Testis (tissue), 5 donors: Measurements from ENCODE around the gene IL10. TPM values are rescaled to one million over a fixed set of nuclear protein-coding genes. Genes with fewer than 3 reads are reported as not detected.
A peak's percentile ranks its signal among the peaks of the same experiment; 100 is the strongest.

Experiments
- DNase-seq: peaks from one replicate; pipeline ENCODE4 v3.0.0-alpha.2; 2019
- H3K27ac ChIP-seq, 2 donors: fragments of 200-600 bp; sonication (generic); one replicate each; pipeline ENCODE4 v1.5.1; 2019
- H3K27me3 ChIP-seq: fragments of 200-600 bp; sonication (generic); one replicate; pipeline ENCODE4 v1.5.1; 2019
- H3K36me3 ChIP-seq: fragments of 200-600 bp; sonication (generic); one replicate; pipeline ENCODE4 v1.5.1; 2017; ENCODE audit warnings: low read depth; ENCODE audit errors: missing control alignments
- H3K4me1 ChIP-seq: fragments of 200-600 bp; sonication (generic); one replicate; pipeline ENCODE4 v1.5.1; 2019
- H3K4me3 ChIP-seq, 2 donors: fragments of 200-600 bp; sonication (generic); one replicate each; pipeline ENCODE4 v1.5.1; 2017 to 2019
- H3K9me3 ChIP-seq: fragments of 200-600 bp; sonication (generic); one replicate; pipeline ENCODE4 v1.5.1; 2017
- POLR2A ChIP-seq: fragments of 450-650 bp; IDR thresholded peaks from one replicate; pipeline ENCODE4 v1.6.1; 2017; ENCODE audit warnings: antibody characterized with exemption, mild to moderate bottlenecking, moderate library complexity
- WGBS, 2 donors: methylation state at CpG; one replicate each; pipeline ENCODE4 v1.1.5; 2018; 5-methylcytosine and 5-hydroxymethylcytosine counted together
- intact Hi-C: fragments of 100-400 bp; cut with DNase I; formaldehyde crosslinking; loops from one replicate; pipeline ENCODE4 v1.15.1; 2023; ENCODE audit warnings: low total_unique reads
- long read RNA-seq, 2 donors: transcript quantifications; one replicate each; lab custom pipeline, GENCODE V29; 2026
- polyA plus RNA-seq: library from polyadenylated mRNA; stranded (reverse); fragments of 350-450 nt; fragmentation: Illumina TruSeq; extraction: RNeasy Lipid Tissue Mini Kit (QIAGEN cat#74804); gene quantifications from one replicate; pipeline ENCODE4 v1.2.3, GENCODE V29; 2014; ENCODE audit warnings: low read depth, low replicate concordance; ENCODE audit not compliant: insufficient read depth
- total RNA-seq, 2 donors: library from RNA; depleted of rRNA; stranded (reverse); fragments of >200 nt; gene quantifications; one replicate each; pipeline ENCODE4 v1.2.3, GENCODE V29; 2016
- TF ChIP-seq, protein P1 (sequence below), 3 experiments: fragments of 450-650 bp in 2 of 3; fragments of 200-600 bp in 1 of 3; sonication (generic) in 1 of 3; IDR thresholded peaks; one replicate each; pipeline ENCODE4 v1.5.1; 2016 to 2019; ENCODE audit warnings: antibody characterized with exemption in 3 of 3, mild to moderate bottlenecking in 2 of 3, moderate library complexity in 1 of 3

The IL10 gene
- total RNA-seq: 1 to 10 TPM; 1.4 to 1.7 TPM
- 3.5 TPM for polyA plus RNA-seq
- long read RNA-seq, donor 1: 0 reads
- long read RNA-seq, donor 2: 0 reads

GRCh38 chr1:206772243-206772937, at the start of gene IL10:
TSS of gene IL10 (minus strand) at chr1:206772494. CDS start at chr1:206772435, 59 bp downstream.
- Histone ChIP-seq H3K4me1 (no peaks in the 10 kb centered on the region), H3K4me3 (no peak within 1 kb of the TSS), H3K27me3 (no peaks in the 10 kb centered on the region), H3K9me3 (no peaks in the 10 kb centered on the region), H3K36me3 (no peaks in the 10 kb centered on the region), H3K27ac (no peak within 1 kb of the TSS)
- TF ChIP-seq, protein P1, sequence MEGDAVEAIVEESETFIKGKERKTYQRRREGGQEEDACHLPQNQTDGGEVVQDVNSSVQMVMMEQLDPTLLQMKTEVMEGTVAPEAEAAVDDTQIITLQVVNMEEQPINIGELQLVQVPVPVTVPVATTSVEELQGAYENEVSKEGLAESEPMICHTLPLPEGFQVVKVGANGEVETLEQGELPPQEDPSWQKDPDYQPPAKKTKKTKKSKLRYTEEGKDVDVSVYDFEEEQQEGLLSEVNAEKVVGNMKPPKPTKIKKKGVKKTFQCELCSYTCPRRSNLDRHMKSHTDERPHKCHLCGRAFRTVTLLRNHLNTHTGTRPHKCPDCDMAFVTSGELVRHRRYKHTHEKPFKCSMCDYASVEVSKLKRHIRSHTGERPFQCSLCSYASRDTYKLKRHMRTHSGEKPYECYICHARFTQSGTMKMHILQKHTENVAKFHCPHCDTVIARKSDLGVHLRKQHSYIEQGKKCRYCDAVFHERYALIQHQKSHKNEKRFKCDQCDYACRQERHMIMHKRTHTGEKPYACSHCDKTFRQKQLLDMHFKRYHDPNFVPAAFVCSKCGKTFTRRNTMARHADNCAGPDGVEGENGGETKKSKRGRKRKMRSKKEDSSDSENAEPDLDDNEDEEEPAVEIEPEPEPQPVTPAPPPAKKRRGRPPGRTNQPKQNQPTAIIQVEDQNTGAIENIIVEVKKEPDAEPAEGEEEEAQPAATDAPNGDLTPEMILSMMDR (IDR thresholded peaks at IDR 0.05): no peak
- no peak for TF ChIP-seq POLR2A
- DNase-seq: peak; percentile 26
- 75 to 86% methylated on average over 8 of the region's 8 CpGs for WGBS, 2 donors
- intact Hi-C loops: no loop called here

DNA sequence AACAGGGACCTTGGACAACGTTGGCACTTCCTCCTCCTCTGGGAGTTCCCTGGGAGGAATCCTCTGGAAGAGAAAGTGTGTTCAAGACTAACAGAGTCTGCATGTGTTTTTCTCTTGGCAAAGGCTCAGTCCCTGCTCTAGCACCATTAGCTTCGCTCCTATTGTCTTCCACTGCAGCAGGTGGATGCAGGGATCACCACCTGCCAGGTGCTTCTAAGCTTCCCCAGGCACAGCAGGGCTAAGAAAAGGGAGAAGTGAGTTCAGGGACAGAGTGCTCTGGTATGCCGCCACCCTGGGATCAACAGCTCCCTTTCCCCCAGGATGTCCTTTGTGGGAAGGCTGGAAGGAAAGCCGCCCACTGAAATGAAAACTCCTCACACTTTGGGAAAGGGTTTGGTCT, 49.2 kb upstream of the IL10 start:
- WGBS, 2 donors: 47 to 73% methylated on average over 2 to 4 of the region's 4 CpGs
- Histone ChIP-seq H3K27ac (no peak overlapping the region), H3K9me3 (no peaks in the 10 kb centered on the region), H3K4me3 (no peak overlapping the region), H3K36me3 (no peaks in the 10 kb centered on the region), H3K27me3 (no peaks in the 10 kb centered on the region), H3K4me1 (peaks cover 4% of the 10 kb centered on the region)
- DNase-seq: no peak
- intact Hi-C loops: no loop called here
- TF ChIP-seq POLR2A: no peak
- TF ChIP-seq, protein P1 (IDR thresholded peaks at IDR 0.05): no peak

DNA sequence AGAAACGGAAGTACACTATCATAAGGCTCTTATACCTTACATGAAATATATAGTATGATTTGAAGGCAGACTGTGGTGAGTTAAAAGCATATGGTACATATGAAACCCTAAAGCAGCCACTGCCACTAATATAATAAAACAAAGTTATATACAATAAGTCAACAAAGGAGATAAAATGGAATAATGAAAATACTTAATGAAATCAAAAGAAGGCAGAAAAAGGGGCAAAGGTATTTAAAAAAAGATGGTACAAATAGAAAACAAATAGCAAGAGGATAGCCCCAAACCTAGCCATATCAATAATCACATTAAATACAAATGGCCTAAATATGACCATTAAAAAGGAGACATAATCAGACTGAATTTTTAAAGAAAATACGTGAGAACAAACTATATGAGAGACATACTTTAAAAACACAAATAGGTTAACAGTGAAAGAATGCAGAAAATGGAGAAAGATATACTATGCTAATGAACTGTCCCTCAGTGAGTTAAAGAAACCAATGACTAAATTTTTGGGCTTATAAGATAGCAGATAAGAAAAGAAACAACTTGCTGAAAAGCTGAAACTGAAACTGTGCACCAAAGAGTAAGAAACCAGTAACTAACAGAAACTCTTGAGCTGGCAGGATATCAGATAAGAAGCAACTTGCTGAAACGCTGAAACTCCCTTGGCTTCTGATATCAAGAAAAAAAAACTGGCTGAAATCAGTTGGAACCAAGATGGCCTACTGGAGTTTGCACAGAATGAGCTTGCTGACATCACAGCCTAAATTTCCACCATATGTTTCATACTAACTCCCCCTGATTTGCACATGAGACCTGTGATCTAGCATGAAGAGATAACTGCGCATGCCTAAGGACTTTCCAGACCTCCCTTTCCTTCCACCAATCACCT, 44.3 kb upstream of the IL10 start:
- TF ChIP-seq POLR2A: no peak
- TF ChIP-seq, protein P1 (IDR thresholded peaks at IDR 0.05): no peak
- no peaks in the 10 kb centered on the region for H3K27me3 ChIP-seq
- no peaks in the 10 kb centered on the region for H3K36me3 ChIP-seq
- DNase-seq: peak; percentile 18
- intact Hi-C loops: no loop called here
- 60 to 72% methylated on average over 4 of the region's 4 CpGs for WGBS, 2 donors
- no peaks in the 10 kb centered on the region for H3K4me1 ChIP-seq
- H3K4me3 ChIP-seq: no peak overlapping the region
- peak overlapping the region; percentile 9 to 34 for H3K27ac ChIP-seq
- no peaks in the 10 kb centered on the region for H3K9me3 ChIP-seq

GRCh38 chr1:206814716-206815341, 42.5 kb upstream of the IL10 start:
- Histone ChIP-seq H3K4me3 (no peak overlapping the region), H3K27ac (no peak overlapping the region), H3K9me3 (no peaks in the 10 kb centered on the region), H3K36me3 (no peaks in the 10 kb centered on the region), H3K27me3 (no peaks in the 10 kb centered on the region), H3K4me1 (no peaks in the 10 kb centered on the region)
- TF ChIP-seq, protein P1 (IDR thresholded peaks at IDR 0.05): no peak
- 51 to 61% methylated on average over 2 of the region's 2 CpGs for WGBS, 2 donors
- intact Hi-C loops: no loop called here
- DNase-seq: peak; percentile 70
